Fibroblast of villous mesenchyme (primary cell): ENCODE data around the gene GP1BB. TPM values are rescaled to one million over a fixed set of nuclear protein-coding genes. Genes with fewer than 3 reads are reported as not detected.

ENCODE experiments used
- DNase-seq: peaks from one replicate; pipeline ENCODE4 v3.0.0-alpha.2; 2010; ENCODE audit warnings: low read depth
- H3K4me3 ChIP-seq: 2 replicates; pipeline ENCODE4 v1.5.1; 2011; ENCODE audit warnings: low read depth, mild to moderate bottlenecking, low read length
- total RNA-seq: library from RNA; depleted of rRNA; stranded (reverse); fragments of >200 nt; gene quantifications from 2 replicates; pipeline ENCODE4 v1.2.3, GENCODE V29; 2012
- TF ChIP-seq, protein P1 (sequence below): IDR thresholded peaks from 2 replicates; pipeline ENCODE4 v1.5.1; 2012; ENCODE audit warnings: low read depth, mild to moderate bottlenecking, low read length; ENCODE audit not compliant: insufficient read depth

The GP1BB gene
- total RNA-seq, 1 donor: 0.86 TPM

DNA sequence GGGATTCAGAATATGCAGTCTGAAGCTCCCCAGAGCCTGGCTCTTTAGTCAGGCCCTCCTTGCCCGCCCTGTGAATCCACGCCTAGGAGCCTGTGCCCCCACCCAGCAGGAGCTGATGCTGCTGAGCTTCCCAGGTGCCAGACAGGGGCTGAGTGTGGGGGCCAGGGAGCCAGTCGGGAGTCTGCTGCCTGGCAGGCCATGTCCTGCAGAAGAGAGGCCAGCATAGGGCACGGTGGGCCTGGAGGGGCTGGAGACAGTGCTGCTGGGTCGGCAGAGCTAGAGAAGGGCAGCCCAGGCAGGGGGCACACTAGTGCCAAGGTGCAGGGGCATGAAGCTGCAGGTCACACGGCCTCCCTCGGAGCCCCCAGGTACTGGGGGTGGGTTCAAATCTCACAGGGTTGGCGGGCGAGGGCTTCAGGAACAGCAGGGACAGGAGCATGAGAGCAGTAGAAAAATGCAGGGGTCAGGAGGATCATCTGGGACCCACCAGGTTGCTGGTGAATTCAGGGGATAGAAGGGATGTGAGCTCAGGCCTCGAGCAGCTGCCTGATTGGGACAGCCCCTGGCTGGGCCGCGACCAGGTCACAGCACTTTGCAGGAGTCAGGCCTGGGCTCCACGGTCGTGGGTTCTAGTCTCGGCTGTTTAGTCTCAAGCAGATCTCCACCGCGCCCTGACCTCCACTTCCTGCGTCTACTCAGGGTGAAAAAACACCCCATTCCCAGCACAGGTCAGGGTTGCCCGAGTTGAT, 13.1 kb upstream of the GP1BB start:
- TF ChIP-seq, protein P1, sequence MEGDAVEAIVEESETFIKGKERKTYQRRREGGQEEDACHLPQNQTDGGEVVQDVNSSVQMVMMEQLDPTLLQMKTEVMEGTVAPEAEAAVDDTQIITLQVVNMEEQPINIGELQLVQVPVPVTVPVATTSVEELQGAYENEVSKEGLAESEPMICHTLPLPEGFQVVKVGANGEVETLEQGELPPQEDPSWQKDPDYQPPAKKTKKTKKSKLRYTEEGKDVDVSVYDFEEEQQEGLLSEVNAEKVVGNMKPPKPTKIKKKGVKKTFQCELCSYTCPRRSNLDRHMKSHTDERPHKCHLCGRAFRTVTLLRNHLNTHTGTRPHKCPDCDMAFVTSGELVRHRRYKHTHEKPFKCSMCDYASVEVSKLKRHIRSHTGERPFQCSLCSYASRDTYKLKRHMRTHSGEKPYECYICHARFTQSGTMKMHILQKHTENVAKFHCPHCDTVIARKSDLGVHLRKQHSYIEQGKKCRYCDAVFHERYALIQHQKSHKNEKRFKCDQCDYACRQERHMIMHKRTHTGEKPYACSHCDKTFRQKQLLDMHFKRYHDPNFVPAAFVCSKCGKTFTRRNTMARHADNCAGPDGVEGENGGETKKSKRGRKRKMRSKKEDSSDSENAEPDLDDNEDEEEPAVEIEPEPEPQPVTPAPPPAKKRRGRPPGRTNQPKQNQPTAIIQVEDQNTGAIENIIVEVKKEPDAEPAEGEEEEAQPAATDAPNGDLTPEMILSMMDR: no peak
- no peak overlapping the region for H3K4me3 ChIP-seq
- no peak for DNase-seq

DNA sequence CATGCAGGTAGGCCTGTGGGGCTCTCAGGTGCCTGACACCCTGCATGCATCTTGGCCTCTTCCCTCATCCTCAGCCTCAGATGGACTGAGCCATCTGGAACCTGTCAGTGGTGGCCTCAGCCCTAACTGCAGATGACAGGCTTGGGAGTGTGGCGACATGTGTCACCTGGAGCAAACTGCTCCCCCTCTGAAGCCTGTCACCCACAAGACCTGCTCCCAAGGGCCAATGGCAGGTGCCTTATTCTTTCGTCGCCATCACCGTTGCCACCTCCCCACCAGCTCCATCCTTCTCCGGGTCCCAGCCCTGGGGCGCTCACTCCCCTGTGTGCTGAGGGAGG, 12.6 kb upstream of the GP1BB start:
- no peak for DNase-seq
- TF ChIP-seq, protein P1: no peak
- no peak overlapping the region for H3K4me3 ChIP-seq

DNA sequence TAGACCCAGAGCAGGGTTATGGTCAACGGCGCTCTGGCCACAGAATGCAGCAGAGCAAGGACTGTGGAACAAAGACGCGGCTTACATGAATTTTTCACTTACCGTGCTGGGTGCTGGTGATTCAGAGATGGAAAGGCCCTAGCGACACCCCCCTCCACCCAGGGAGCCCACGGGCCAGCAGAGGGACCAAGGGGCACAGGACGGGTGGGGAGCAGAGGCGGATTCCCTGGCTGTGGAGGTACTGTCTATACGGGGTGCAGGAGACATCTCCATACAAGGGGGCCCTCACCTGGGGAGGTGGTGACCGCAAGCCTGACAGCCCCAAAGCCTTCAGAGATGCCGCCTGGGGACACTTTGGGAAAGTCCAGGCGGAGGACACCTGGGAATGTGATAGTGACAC, 10.1 kb upstream of the GP1BB start:
- H3K4me3 ChIP-seq: no peak overlapping the region
- DNase-seq: no peak
- TF ChIP-seq, protein P1: no peak

DNA sequence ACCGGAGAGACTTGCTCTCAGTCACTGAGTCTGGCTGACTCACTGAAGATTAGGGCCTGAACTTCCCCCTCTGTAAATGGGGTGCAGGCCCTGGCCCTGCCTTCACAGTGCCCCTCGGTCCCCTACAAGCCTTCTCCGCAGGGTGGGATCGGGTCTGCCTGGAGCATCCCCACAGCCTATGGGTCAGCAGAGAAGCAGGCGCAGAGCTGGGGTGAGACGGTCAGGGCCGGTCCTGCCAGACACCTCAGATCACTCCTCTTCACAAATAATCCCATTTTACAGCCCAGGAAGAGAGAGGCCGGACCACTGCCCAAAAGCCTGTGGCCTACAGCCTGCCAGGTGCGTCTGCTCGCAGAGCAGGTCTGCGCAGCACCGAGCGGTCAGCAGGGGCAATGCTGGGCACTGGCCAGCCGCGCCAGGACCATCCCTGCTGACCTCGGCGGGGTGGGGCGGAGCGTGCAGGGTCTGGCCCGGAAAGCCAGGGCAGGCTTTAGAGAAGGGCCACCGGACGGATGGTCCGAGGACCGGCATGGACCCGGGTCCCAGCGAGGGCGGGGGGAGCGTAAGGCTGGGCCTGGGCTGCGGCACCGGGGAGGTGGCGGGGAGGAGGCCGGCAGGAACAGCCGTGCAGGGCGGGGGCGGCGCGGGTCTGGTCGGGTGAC, 9.6 kb upstream of the GP1BB start:
- TF ChIP-seq, protein P1: no peak
- peak overlapping the region; percentile 57 for H3K4me3 ChIP-seq
- no peak for DNase-seq

DNA sequence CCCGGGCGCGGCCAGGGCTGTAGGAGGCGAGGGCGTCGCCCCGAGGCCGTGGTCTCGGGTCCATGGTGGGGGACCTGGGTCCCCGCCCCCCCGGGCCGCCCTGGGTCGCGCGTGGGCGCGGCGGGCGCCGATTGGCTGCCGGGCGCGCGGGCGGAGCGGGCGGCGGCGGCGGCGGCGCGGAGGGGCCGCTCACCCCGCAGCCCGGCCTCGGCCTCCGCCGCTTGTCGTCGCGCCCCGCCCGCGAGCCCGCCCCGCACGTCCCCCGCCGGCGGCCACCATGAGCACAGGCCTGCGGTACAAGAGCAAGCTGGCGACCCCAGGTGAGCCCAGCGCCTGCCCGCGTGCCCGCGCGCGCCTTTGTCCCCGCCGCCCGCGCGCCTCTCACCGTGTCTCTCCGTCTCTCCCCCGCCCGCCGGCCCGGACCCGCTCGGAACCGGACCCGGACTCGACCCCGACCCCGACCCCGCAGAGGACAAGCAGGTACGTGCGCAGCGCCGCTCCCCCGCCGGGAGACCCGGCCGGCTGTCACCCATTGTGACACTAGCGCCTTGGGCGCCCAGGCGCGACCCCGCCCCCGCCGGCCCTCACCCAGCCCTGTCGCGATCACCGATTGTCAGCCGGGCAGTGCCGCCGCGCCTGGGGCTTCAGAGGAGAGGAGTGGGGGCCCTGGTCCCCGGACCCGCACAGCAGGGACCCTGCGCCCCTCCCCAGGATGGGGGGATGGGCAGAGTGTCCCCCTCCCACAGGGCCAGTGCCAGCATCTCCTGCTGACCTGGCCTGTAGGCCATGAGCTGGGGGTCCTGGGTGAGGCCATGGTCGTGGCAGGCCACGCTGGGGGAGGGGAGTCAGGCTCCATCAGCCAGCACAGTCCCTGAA, 8.8 kb upstream of the GP1BB start, which contains the start of gene SEPTIN5:
Gene SEPTIN5 (plus strand): TSS at position 192 of the 876 bp plus-strand sequence. CDS start 86 bp downstream, at position 278.
- TF ChIP-seq, protein P1: no peak
- no peak for DNase-seq
- peak within 1 kb of the TSS; percentile 57 for H3K4me3 ChIP-seq

DNA sequence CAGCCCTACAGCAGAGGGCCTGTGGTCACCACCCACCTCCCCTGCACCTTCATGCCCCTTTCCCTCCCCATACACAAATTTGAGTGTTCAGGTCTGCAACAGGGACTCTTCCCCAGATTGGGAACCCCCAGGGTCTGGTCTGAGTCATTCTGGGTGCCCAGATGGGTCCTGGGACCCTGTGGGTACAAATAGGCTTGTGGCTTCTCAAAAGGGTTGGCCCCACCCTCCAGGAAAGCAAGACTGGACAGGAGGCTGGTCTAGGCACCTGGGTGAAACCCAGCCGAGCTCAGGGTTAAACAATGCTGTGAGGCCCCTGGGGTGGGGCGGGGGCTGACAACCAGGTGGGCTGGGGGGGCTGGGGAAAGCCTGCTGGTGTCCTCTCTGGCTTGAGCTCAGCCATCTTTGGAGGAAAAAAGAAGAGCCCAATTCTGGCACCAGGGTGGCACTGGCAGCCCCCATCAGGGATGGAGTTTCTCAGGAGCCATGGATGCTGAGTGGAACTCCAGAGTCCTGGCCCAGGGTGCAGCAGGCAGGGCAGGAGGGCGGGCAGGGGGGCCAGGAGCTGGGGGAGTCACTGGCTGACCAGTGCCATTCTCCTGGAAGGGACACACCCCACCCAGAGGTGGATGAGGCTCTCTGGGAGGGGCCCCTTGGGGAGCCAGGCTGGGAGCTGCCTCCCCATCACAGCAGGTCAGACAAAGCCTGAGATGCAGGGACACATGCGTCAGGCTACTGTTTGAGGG, 8.0 kb upstream of the GP1BB start:
- TF ChIP-seq, protein P1: no peak
- peak overlapping the region; percentile 57 for H3K4me3 ChIP-seq
- DNase-seq: no peak
